ENCODE data around the gene MGRN1. TPM values are rescaled to one million over a fixed set of nuclear protein-coding genes. Genes with fewer than 3 reads are reported as not detected.

MGRN1 gene
- total RNA-seq, 1 donor from 2014 or later: 63.6 TPM

DNA sequence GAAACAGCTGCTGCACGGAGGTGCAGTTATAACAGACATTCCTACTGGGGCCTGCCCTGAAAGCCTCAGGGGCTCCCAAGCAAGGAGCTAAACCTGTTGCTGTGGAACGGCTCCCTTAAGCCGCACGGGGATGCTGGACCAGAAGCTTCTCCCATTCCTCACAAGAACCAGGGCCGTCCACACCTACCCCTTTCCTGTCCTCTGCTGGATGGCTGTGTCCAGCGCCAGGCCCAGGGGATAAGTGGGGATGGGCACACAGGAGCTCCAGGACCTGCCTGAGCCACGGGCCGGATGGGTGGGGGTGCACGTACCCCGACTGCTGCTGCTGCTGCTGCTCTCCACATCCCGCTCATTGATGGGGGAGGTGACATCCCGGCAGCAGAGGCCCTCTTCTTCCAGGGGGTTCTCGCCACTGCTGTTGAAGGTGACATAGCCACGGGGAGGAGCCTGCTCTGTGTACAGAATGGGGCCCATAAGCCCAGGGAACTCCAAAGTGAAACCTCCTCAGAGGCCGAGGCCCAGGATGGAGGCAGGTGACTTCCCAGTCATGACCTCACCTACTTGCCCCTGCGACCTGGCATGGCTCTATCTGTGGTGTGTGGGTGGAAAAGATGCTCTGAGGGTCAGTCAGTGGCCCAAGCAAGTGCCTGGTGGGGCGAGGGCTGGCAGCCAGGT lies 77.3 kb downstream of the MGRN1 start:
- no peaks in the 10 kb centered on the region for H3K27me3 ChIP-seq (ENCODE audit: control insufficient read depth, insufficient read depth, low read length)
- TF ChIP-seq, protein P1, sequence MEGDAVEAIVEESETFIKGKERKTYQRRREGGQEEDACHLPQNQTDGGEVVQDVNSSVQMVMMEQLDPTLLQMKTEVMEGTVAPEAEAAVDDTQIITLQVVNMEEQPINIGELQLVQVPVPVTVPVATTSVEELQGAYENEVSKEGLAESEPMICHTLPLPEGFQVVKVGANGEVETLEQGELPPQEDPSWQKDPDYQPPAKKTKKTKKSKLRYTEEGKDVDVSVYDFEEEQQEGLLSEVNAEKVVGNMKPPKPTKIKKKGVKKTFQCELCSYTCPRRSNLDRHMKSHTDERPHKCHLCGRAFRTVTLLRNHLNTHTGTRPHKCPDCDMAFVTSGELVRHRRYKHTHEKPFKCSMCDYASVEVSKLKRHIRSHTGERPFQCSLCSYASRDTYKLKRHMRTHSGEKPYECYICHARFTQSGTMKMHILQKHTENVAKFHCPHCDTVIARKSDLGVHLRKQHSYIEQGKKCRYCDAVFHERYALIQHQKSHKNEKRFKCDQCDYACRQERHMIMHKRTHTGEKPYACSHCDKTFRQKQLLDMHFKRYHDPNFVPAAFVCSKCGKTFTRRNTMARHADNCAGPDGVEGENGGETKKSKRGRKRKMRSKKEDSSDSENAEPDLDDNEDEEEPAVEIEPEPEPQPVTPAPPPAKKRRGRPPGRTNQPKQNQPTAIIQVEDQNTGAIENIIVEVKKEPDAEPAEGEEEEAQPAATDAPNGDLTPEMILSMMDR (IDR thresholded peaks at IDR 0.05; ENCODE audit: insufficient read depth, low read length, poor library complexity, severe bottlenecking): no peak
- H3K4me3 ChIP-seq (ENCODE audit: low read depth, low read length): no peak overlapping the region
- no peak for DNase-seq (ENCODE audit: low read depth)
- no peaks in the 10 kb centered on the region for H3K36me3 ChIP-seq (ENCODE audit: control insufficient read depth, insufficient read depth, low read length)

DNA sequence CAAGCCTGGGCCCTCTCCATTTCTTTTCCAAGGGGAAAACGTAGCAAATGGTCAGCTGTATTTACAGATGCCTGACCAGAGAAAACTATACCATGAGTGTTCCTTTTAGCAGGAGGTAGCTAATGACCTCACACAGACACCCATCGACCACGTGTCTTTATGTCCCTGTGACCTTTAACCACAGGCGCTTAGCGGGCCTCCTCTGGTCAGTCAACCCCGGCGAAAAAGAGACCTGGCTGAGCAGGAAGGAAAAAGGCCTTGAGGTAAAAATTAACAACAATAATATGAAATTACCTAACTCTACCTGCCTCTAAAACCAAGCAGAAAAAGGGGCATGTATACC lies 77.8 kb downstream of the MGRN1 start:
- Histone ChIP-seq H3K27me3 (ENCODE audit: control insufficient read depth, insufficient read depth, low read length) (no peaks in the 10 kb centered on the region), H3K4me3 (ENCODE audit: low read depth, low read length) (no peak overlapping the region), H3K36me3 (ENCODE audit: control insufficient read depth, insufficient read depth, low read length) (no peaks in the 10 kb centered on the region)
- DNase-seq (ENCODE audit: low read depth): no peak
- TF ChIP-seq, protein P1 (IDR thresholded peaks at IDR 0.05; ENCODE audit: insufficient read depth, low read length, poor library complexity, severe bottlenecking): no peak

DNA sequence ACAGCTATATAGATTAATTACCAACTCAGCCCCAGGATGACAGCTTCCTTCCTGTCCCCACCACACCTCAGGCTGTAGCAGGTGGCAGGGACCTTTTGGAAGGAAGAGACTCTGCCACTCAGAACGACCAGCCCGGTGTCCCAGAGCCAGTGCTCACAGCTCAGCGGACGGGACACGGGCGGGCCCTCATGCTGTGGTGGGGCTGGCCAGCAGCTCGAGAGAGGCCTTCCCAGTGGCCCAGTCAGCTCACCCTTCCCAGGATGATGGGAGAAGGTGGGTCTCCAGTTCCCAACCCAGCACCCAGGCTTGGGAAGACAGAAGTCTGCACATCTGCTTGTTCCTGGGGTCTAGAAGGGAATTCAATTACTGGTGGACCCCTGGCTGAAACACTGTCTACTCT lies 79.3 kb downstream of the MGRN1 start:
- Histone ChIP-seq H3K36me3 (ENCODE audit: control insufficient read depth, insufficient read depth, low read length) (no peaks in the 10 kb centered on the region), H3K27me3 (ENCODE audit: control insufficient read depth, insufficient read depth, low read length) (no peaks in the 10 kb centered on the region), H3K4me3 (ENCODE audit: low read depth, low read length) (no peak overlapping the region)
- no peak for DNase-seq (ENCODE audit: low read depth)
- TF ChIP-seq, protein P1 (IDR thresholded peaks at IDR 0.05; ENCODE audit: insufficient read depth, low read length, poor library complexity, severe bottlenecking): no peak

DNA sequence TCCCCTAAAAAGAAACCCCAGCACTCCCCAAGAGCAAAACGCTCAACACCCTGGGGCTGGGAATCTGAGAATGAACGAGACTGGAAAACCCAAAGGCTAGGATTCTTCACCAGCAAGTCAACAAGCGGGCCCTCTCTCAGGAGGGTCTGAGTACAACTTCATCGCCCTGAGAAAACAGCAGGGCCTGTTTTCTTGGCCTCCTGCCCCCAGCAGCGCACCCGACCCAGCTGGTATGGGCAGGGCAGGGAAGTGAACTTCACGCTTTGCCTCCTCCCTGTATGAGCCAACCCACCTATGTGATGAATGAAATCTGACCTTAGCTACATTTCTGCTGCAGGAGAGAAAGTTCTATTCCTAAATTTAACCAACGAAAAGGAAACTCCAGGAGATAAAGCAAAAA lies 79.9 kb downstream of the MGRN1 start:
- Histone ChIP-seq H3K36me3 (ENCODE audit: control insufficient read depth, insufficient read depth, low read length) (no peaks in the 10 kb centered on the region), H3K4me3 (ENCODE audit: low read depth, low read length) (no peak overlapping the region), H3K27me3 (ENCODE audit: control insufficient read depth, insufficient read depth, low read length) (no peaks in the 10 kb centered on the region)
- no peak for DNase-seq (ENCODE audit: low read depth)
- TF ChIP-seq, protein P1 (IDR thresholded peaks at IDR 0.05; ENCODE audit: insufficient read depth, low read length, poor library complexity, severe bottlenecking): no peak

DNA sequence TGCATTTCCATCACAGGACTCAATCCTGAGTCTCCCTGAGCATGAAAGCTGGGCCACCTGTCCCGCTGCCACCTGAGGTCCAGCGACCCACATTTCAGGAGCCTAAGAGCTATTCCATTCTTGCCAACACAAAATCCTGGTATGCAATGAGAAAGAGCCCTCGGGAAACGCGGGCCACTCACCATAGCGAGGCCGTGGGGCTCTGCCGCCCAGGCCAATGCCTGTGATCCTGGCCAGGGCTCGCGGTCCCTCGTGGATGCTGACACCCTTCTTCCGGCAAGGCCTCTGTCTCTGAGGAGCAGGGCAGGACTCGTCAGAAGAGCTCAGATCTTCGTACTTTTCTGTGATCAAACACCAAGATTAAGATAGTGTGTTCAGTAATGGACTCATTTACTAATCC lies 80.3 kb downstream of the MGRN1 start:
- no peaks in the 10 kb centered on the region for H3K27me3 ChIP-seq (ENCODE audit: control insufficient read depth, insufficient read depth, low read length)
- no peak overlapping the region for H3K4me3 ChIP-seq (ENCODE audit: low read depth, low read length)
- TF ChIP-seq, protein P1 (IDR thresholded peaks at IDR 0.05; ENCODE audit: insufficient read depth, low read length, poor library complexity, severe bottlenecking): no peak
- no peak for DNase-seq (ENCODE audit: low read depth)
- H3K36me3 ChIP-seq (ENCODE audit: control insufficient read depth, insufficient read depth, low read length): no peaks in the 10 kb centered on the region

DNA sequence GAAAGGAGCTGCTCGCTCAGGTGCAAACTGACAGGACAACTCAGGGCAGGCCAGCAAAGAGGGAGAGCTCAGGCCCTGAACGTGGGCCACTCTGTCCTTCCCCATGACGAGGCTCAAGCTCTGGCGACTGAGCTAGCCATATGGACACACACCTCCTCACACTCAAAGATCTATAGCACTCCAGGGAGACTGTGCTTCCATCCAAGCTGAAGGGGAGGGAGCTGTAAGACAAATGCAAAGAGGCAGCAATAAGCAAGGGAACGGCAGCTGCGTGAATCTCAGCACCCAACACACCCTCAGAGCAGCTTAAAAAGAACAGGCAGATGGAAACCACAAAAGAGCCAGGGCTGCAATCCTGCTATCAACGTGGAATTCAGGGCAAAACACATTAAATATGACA lies 82.2 kb downstream of the MGRN1 start:
- no peak for DNase-seq (ENCODE audit: low read depth)
- Histone ChIP-seq H3K4me3 (ENCODE audit: low read depth, low read length) (no peak overlapping the region), H3K36me3 (ENCODE audit: control insufficient read depth, insufficient read depth, low read length) (no peaks in the 10 kb centered on the region), H3K27me3 (ENCODE audit: control insufficient read depth, insufficient read depth, low read length) (no peaks in the 10 kb centered on the region)
- TF ChIP-seq, protein P1 (IDR thresholded peaks at IDR 0.05; ENCODE audit: insufficient read depth, low read length, poor library complexity, severe bottlenecking): no peak

All from kidney epithelial cell (primary cell).